ENCODE data around the gene VPS51. TPM values are rescaled to one million over a fixed set of nuclear protein-coding genes. Genes with fewer than 3 reads are reported as not detected.

VPS51 gene
- total RNA-seq, 1 experiment from 2014 or later, result 113 TPM

GRCh38 chr11:65136515-65137096, 40.6 kb downstream of the VPS51 start:
- no peaks in the 10 kb centered on the region for H3K9me3 ChIP-seq (ENCODE audit: insufficient read depth, low read depth)
- H3K27me3 ChIP-seq (ENCODE audit: insufficient read depth, low read depth), result no peaks in the 10 kb centered on the region
- DNase-seq, result no peak
- peaks cover 15% of the 10 kb centered on the region for H4K20me1 ChIP-seq (ENCODE audit: insufficient read depth)
- ChIA-PET POLR2A (ENCODE audit: unreplicated experiment) (no interaction called here), CTCF (interaction anchor here (0.6 to 0.7 kb wide), 3 partner anchors 17 to 184 kb away, joined by 3 to 6 read pairs (median 4); no protein-coding TSS in a partner anchor)
- H3K4me2 ChIP-seq, result no peak overlapping the region; the same call in 1 of the 2 replicates
- H3K9me2 ChIP-seq (ENCODE audit: insufficient read depth), result no peaks in the 10 kb centered on the region
- H3K4me3 ChIP-seq, result no peak overlapping the region
- peaks cover 16% of the 10 kb centered on the region for H3F3A ChIP-seq (ENCODE audit: insufficient read depth, low read depth)
- peaks cover 19% of the 10 kb centered on the region for H3K4me1 ChIP-seq (replicated peaks; ENCODE audit: insufficient read depth)
- H3K27ac ChIP-seq, result peak overlapping the region; percentile 92; the same call in 1 of the 2 replicates
- TF ChIP-seq EZH2 (IDR thresholded peaks at IDR 0.05; ENCODE audit: low read depth) (no peak), CTCF (conservative IDR thresholded peaks at IDR 0.05) (no peak)
- peaks cover 31% of the 10 kb centered on the region for H3K79me2 ChIP-seq (ENCODE audit: low read depth)
- H3K36me3 ChIP-seq (ENCODE audit: low read depth), result peaks cover 14% of the 10 kb centered on the region
- no TSS peak for BruUV-seq (replicated peaks)
- H2AFZ ChIP-seq, result no peak overlapping the region
- intact Hi-C loops (cut with micrococcal nuclease; ENCODE audit: unreplicated experiment), result no loop called here

DNA sequence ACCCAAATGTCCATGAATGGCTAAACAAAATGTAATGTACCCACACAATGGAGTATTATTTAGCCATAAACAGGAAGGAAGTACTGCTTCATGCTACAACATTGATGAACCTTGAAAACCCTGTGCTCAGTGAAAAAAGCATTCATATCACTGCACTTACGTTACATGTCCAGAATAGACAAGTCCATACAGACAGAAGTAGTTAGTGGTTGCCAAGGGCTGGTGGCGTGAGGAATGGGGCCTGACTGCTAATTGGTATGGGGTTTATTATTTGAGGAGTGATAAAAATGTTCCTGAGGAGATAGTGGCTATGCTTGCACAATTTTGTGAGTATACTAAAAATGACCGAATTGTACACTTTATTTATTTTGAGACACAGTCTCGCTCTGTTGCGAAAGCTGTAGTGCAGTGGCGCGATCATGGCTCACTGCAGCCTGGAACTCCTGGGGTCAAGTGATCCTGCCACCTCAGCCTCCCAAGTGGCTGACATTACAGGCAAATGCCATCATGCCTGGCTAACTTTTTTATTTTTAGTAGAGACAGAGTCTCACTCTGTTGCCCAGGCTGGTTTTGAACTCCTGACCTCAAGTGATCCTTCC, 46.0 kb downstream of the VPS51 start:
- no peak for DNase-seq
- intact Hi-C loops (cut with micrococcal nuclease; ENCODE audit: unreplicated experiment), result no loop called here
- no peaks in the 10 kb centered on the region for H3K36me3 ChIP-seq (ENCODE audit: low read depth)
- no TSS peak for BruUV-seq (replicated peaks)
- H3K79me2 ChIP-seq (ENCODE audit: low read depth), result no peaks in the 10 kb centered on the region
- CTCF ChIA-PET, result no interaction called here
- H3K9me3 ChIP-seq (ENCODE audit: insufficient read depth, low read depth), result no peaks in the 10 kb centered on the region
- no peak overlapping the region for H3K4me2 ChIP-seq
- H3K4me3 ChIP-seq, result no peak overlapping the region
- H3F3A ChIP-seq (ENCODE audit: insufficient read depth, low read depth), result peaks cover 15% of the 10 kb centered on the region; the same call in 1 of the 2 replicates
- no peak for TF ChIP-seq CTCF (conservative IDR thresholded peaks at IDR 0.05)
- TF ChIP-seq EZH2 (IDR thresholded peaks at IDR 0.05; ENCODE audit: low read depth), result no peak
- no peak overlapping the region for H2AFZ ChIP-seq
- POLR2A ChIA-PET (ENCODE audit: unreplicated experiment), result no interaction called here
- no peaks in the 10 kb centered on the region for H3K27me3 ChIP-seq (ENCODE audit: insufficient read depth, low read depth)
- H4K20me1 ChIP-seq (ENCODE audit: insufficient read depth), result no peaks in the 10 kb centered on the region
- H3K27ac ChIP-seq, result no peak overlapping the region
- no peaks in the 10 kb centered on the region for H3K9me2 ChIP-seq (ENCODE audit: insufficient read depth)
- no peaks in the 10 kb centered on the region for H3K4me1 ChIP-seq (replicated peaks; ENCODE audit: insufficient read depth)

DNA sequence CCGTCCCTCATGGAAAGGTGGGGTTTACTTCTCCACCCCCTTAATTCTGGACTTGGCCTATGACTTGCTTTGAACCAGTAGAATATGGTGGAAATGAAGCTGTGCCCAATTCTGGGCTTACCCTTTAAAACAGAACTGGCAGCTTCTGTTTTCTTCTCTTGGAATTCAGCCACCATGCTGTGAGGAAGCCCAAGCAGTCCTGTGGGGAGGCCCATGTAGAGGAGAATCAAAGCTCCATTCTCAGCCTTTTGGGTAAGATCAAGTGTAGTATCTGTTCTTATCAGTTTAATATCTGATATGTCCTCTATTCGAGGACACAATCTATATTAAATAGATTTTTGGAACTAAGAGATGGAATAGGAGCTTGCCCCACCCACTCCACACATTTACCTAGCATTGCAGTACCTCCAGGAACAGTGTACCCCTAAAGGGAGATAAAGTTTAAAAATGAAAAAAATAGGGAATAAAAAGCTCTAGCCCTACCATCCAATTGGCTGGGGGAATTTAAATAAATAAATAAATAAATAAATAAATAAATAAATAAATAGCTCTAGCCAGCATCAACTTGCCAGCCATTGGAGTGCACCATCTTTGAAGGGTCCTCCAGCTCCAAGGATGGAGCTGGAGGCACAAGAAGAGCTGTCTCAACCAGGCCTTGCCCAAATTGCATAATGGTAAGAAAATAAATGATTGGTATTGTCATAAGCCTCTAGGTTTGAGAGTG, 51.5 kb downstream of the VPS51 start:
- no peak overlapping the region for H2AFZ ChIP-seq
- no peak for DNase-seq
- CTCF ChIA-PET, result interaction anchor here (0.6 to 1.3 kb wide), 2 partner anchors 12 to 175 kb away, joined by 5 to 12 read pairs; no protein-coding TSS in a partner anchor
- peaks cover 29% of the 10 kb centered on the region for H3K4me1 ChIP-seq (replicated peaks; ENCODE audit: insufficient read depth)
- H3K27me3 ChIP-seq (ENCODE audit: insufficient read depth, low read depth), result no peaks in the 10 kb centered on the region
- BruUV-seq (replicated peaks), result no TSS peak
- H3K9me3 ChIP-seq (ENCODE audit: insufficient read depth, low read depth), result no peaks in the 10 kb centered on the region
- intact Hi-C loops (cut with micrococcal nuclease; ENCODE audit: unreplicated experiment), result no loop called here
- H3K4me3 ChIP-seq, result no peak overlapping the region
- peaks cover 41% of the 10 kb centered on the region for H3F3A ChIP-seq (ENCODE audit: insufficient read depth, low read depth)
- no peak overlapping the region for H3K27ac ChIP-seq
- H3K79me2 ChIP-seq (ENCODE audit: low read depth), result no peaks in the 10 kb centered on the region
- H3K4me2 ChIP-seq, result no peak overlapping the region
- no peak for TF ChIP-seq EZH2 (IDR thresholded peaks at IDR 0.05; ENCODE audit: low read depth)
- no peak for TF ChIP-seq CTCF (conservative IDR thresholded peaks at IDR 0.05)
- H3K9me2 ChIP-seq (ENCODE audit: insufficient read depth), result no peaks in the 10 kb centered on the region
- no peaks in the 10 kb centered on the region for H3K36me3 ChIP-seq (ENCODE audit: low read depth)
- POLR2A ChIA-PET (ENCODE audit: unreplicated experiment), result interaction anchor here (0.6 to 0.7 kb wide), 3 partner anchors 12 to 71 kb away, joined by 3 to 5 read pairs (median 4); no protein-coding TSS in a partner anchor
- H4K20me1 ChIP-seq (ENCODE audit: insufficient read depth), result no peaks in the 10 kb centered on the region
